Measurements from ENCODE around the gene NIPSNAP2.
"Not testable (repeated sequence)": the region's sequence is repeated elsewhere in the genome, so short reads cannot be mapped to it uniquely, and the experiment has no call there.

Gene NIPSNAP2

DNA sequence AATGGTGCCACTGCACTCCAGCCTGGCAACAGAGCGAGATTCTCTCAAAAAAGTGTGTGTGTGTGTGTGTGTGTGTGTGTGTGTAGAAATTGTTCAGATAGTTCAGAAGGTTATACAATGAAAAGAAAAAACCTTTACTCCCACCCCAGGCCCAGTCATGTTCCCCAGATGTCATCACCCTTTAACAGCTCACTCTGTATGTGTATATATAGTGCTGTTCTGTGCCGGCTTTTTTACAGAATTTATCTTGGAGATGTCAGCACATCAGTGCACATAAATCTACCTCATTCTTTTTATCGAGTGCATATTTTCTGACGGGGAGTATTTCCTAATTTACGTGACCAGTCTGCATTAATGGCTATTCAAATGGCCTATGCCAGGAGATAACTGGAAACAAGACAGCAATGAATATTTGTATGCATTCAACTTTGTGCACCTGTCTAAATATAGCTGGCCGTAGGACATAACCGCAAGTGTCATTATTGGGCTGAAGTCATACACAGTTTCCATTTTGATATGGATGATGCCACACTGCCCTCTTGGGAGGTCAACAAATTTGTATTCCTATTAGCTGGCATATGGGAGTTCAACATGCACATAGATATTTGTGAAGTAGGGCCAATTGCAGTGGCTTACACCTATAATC is 11.7 kb downstream of the NIPSNAP2 start:
- no peak for DNase-seq (ENCODE audit: low read depth)

DNA sequence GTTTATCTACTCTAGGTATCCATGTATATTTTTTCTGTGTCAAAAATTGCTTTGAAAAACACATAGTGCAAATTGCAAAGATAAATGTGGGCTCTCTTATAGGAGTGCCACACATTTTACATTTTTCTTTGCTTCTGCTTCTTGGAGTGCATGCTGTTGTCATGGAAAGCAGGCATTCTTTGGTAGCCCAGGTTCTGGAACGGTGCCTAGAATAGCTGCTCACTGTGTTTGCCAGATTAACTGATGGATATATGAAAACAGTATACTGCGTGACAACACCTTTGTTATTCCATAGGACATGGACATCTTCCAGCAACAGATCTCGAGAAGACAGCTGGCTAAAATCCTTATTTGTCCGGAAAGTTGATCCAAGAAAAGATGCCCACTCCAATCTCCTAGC is 13.4 kb downstream of the NIPSNAP2 start:
- DNase-seq (ENCODE audit: low read depth) = no peak

GRCh38 chr7:55980266-55980665 is 15.9 kb downstream of the NIPSNAP2 start:
- DNase-seq (ENCODE audit: low read depth) = no peak

GRCh38 chr7:55983537-55983936 is 19.2 kb downstream of the NIPSNAP2 start:
- DNase-seq (ENCODE audit: low read depth) = no peak

GRCh38 chr7:55992346-55992745 is 28.0 kb downstream of the NIPSNAP2 start:
- DNase-seq (ENCODE audit: low read depth) = no peak

GRCh38 chr7:55996856-55997500 is 32.6 kb downstream of the NIPSNAP2 start:
- DNase-seq (ENCODE audit: low read depth) = no peak

- DNase-seq (ENCODE audit: low read depth) = no peak
These were observed 39.4 kb downstream of the NIPSNAP2 start for GRCh38 chr7:56003749-56004148.

- no peak for DNase-seq (ENCODE audit: low read depth)
These were observed 42.8 kb downstream of the NIPSNAP2 start for GRCh38 chr7:56007167-56007652.

- no peak for DNase-seq (ENCODE audit: low read depth)
These were observed 43.5 kb downstream of the NIPSNAP2 start for GRCh38 chr7:56007891-56008290.

GRCh38 chr7:56009695-56010094 is 45.3 kb downstream of the NIPSNAP2 start:
- no peak for DNase-seq (ENCODE audit: low read depth)

GRCh38 chr7:56017015-56017414 is 52.6 kb downstream of the NIPSNAP2 start:
- DNase-seq (ENCODE audit: low read depth) = not testable (repeated sequence)

DNA sequence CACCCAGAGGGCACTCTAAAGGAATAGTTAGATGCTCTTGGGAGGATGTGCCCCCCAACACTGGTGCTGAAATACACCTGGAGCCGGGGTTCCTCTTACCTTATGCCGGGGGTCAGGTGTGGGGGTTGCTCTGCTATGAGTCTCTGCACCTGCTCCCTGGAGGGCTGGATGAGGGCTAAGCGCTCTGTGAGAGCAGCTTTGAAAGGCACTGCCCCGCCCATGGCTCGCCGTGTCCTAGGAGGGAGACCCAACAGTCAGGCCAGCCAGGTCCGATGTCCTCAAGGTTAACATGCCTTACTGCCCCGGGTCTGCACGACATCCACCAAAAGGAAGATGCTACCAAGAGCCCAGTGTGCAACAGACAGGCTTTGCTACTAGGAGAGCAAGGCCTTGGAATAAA is 55.1 kb downstream of the NIPSNAP2 start:
- DNase-seq (ENCODE audit: low read depth) = no peak

GRCh38 chr7:56023500-56023899 is 59.1 kb downstream of the NIPSNAP2 start:
- DNase-seq (ENCODE audit: low read depth) = no peak

GRCh38 chr7:56026538-56026937 is 62.2 kb downstream of the NIPSNAP2 start:
- no peak for DNase-seq (ENCODE audit: low read depth)

- no peak for DNase-seq (ENCODE audit: low read depth)
These were observed 64.7 kb downstream of the NIPSNAP2 start for GRCh38 chr7:56028942-56029630.

GRCh38 chr7:56030340-56030739 is 66.0 kb downstream of the NIPSNAP2 start:
- DNase-seq (ENCODE audit: low read depth) = no peak

DNA sequence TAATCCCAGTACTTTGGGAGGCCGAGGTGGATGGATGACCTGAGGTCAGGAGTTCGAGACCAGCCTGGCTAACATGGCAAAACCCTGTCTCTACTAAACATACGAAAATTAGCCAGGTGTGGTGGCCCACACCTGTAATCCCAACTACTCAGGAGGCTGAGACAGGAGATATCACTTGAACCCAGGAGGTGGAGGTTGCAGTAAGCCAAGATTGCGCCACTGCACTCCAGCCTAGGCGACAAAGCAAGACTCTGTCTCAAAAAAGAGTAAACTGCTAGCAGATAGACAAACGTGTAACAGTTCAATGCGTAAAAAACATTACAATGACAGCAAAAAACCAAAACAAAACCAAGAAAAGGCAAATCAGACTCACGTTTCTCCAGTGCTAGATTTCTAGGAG is 67.2 kb downstream of the NIPSNAP2 start:
- not testable (repeated sequence) for DNase-seq (ENCODE audit: low read depth)

- not testable (repeated sequence) for DNase-seq (ENCODE audit: low read depth)
These were observed 68.2 kb downstream of the NIPSNAP2 start for GRCh38 chr7:56032578-56032977.

DNA sequence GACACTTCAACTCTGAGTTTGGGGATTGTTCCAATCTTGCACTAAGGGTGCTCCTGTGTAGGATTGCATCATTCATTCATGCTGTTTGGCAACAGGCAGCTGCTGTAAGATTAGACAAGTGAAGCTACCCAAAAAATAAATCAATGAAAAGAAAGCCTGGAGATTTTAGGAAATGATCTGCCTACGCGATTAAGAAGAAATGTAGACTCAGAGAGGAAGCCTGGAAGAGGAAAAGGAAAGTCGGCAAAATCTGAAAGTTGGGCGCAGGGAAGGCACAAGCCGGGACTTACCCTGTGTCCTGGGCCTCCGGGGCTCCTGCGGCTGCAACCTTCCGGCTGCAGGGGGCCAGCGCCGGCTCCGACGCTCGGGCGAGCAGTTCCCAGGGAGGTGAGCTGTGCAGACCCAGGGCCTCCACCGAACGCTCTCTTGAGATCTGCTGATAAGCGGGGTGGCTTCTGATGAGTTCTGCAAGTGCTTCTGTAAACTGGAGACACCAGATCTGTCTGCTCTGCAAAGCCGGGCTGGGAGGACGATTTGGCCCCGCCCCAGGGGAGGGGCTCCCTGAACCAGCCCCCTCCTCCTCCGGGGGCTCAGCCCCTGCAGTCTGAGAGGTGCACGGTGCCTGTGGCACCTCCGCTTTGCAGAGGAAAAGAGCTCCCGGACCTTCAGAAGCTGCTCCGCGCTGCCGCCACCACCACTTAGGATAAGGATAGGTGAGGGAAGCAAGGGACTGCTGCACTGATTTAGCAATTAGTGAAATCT is 69.5 kb downstream of the NIPSNAP2 start:
- peak; percentile 55 for DNase-seq (ENCODE audit: low read depth)

DNA sequence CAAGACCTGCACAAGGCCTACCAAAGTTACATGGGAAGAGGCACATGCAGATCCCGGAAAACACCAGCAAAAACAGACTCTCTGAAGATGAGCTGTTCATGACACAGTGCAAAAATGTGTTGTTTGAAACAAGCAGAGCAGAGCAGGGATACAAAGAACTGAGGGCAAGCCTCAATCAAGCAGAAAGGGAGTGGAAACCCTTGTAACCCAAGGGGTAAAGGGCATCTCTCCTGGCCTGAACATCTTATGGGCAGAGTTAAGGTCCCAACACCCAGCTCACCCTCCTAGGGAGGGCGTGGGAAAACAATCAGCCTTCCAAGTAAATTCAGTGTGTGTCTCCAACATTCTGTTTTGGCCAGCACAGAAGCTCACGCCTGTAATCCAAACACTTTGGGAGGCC is 76.3 kb downstream of the NIPSNAP2 start:
- no peak for DNase-seq (ENCODE audit: low read depth)

GRCh38 chr7:56045758-56046157 is 81.4 kb downstream of the NIPSNAP2 start:
- not testable (repeated sequence) for DNase-seq (ENCODE audit: low read depth)

- no peak for DNase-seq (ENCODE audit: low read depth)
These were observed 82.5 kb downstream of the NIPSNAP2 start for GRCh38 chr7:56046721-56047445.

Measured in T-helper 22 cell (primary cell).